K562 (cell line): ENCODE measurements around the gene SPATA16. TPM values are rescaled to one million over a fixed set of nuclear protein-coding genes. Genes with fewer than 3 reads are reported as not detected.

Experiments used
- ATAC-seq: fragments of 200-7000 bp; cut with Tn5 transposase; 3 replicates; pipeline ENCODE4 v1.9.1; 2020; ENCODE audit warnings: moderate library complexity
- BruUV-seq: library from RNA; stranded (reverse); fragments of 400-500 nt; replicated peaks from 2 replicates; lab custom pipeline; 2021; lab: Mats Ljungman, UMichigan
- CTCF ChIA-PET: fragments of 300-600 bp; formaldehyde crosslinking; extraction: SDS; loops from one replicate; lab custom pipeline; 2021; ENCODE audit warnings: low intra/inter-chr PET ratio; lab: Yijun Ruan, JAX
- POLR2A ChIA-PET: fragments of 300-600, 350-650 bp; sonication (Branson Sonifier 250); formaldehyde crosslinking; extraction: SDS; loops from one replicate; lab custom pipeline; 2021; ENCODE audit warnings: antibody characterized with exemption, inconsistent platforms; lab: Yijun Ruan, JAX
- DNase-seq, 4 experiments: peaks; one replicate each; pipeline versions ENCODE4 v3.0.0 to v3.0.0-alpha.2; 2011 to 2018; ENCODE audit warnings: low spot score in 3 of 4, mixed read lengths in 3 of 4; ENCODE audit errors: extremely low read depth in 1 of 4
- FAIRE-seq: peaks from 2 replicates; lab custom pipeline; 2011; peaks lifted over from hg19 to GRCh38; lab: Jason Lieb, UNC
- H2AFZ ChIP-seq: 2 replicates; pipeline ENCODE4 v1.6.0; 2011; ENCODE audit warnings: low read depth, low read length, control low read depth, inconsistent platforms
- H3K27ac ChIP-seq: fragments of 200-600 bp; 3 replicates; pipeline ENCODE4 v1.8.0; 2011; ENCODE audit warnings: low read depth, mild to moderate bottlenecking, control low read depth, inconsistent platforms, low read length, moderate library complexity, mixed read lengths; ENCODE audit errors: extremely low read depth
- H3K27me3 ChIP-seq, 2 experiments: fragments of 300-600 bp in 1 of 2; 2 replicates in 1 of 2; 3 replicates in 1 of 2; pipeline versions ENCODE4 v1.6.0 to v1.8.0; 2011; ENCODE audit warnings: inconsistent platforms in 2 of 2, low read length in 2 of 2, mild to moderate bottlenecking in 1 of 2, mixed read lengths in 1 of 2, moderate library complexity in 1 of 2; ENCODE audit not compliant: control insufficient read depth in 2 of 2, insufficient read depth in 2 of 2
- H3K36me3 ChIP-seq: fragments of 300-600 bp; 3 replicates; pipeline ENCODE4 v1.8.0; 2011; ENCODE audit warnings: mild to moderate bottlenecking, low read length, inconsistent platforms; ENCODE audit not compliant: control insufficient read depth, insufficient read depth
- H3K4me1 ChIP-seq, 2 experiments: fragments of 200-600 bp in 1 of 2; replicated peaks in 1 of 2; 2 replicates in 1 of 2; 3 replicates in 1 of 2; pipeline versions ENCODE4 v1.5.1 to v1.8.0; 2011; ENCODE audit warnings: inconsistent platforms in 2 of 2, low read length in 2 of 2, mild to moderate bottlenecking in 1 of 2, mixed read lengths in 1 of 2, moderate library complexity in 1 of 2; ENCODE audit not compliant: control insufficient read depth in 2 of 2, insufficient read depth in 2 of 2
- H3K4me2 ChIP-seq: 2 replicates; pipeline ENCODE4 v1.6.1; 2011; ENCODE audit warnings: low read length, control low read depth, inconsistent platforms, mixed read lengths; ENCODE audit not compliant: insufficient read depth
- H3K4me3 ChIP-seq: fragments of 200-600 bp; sonication (generic), shearing (Covaris generic); 2 replicates; pipeline ENCODE4 v1.5.1; 2016; ENCODE audit warnings: control low read depth, inconsistent platforms
- H3K79me2 ChIP-seq: fragments of 200-600 bp; 3 replicates; pipeline ENCODE4 v1.8.0; 2011; ENCODE audit warnings: low read length, inconsistent platforms; ENCODE audit not compliant: control insufficient read depth, insufficient read depth
- H3K9ac ChIP-seq, 2 experiments: 2 replicates each; pipeline versions ENCODE4 v1.6.0 to v1.6.1; 2011; ENCODE audit warnings: low read depth in 2 of 2, low read length in 2 of 2, control low read depth in 1 of 2, inconsistent platforms in 1 of 2, mild to moderate bottlenecking in 1 of 2, mixed read lengths in 1 of 2; ENCODE audit not compliant: insufficient read depth in 1 of 2
- H3K9me1 ChIP-seq: one replicate; pipeline ENCODE4 v1.6.0; 2011; ENCODE audit warnings: inconsistent platforms, mild to moderate bottlenecking, low read length, moderate library complexity; ENCODE audit not compliant: control insufficient read depth, insufficient read depth
- H3K9me3 ChIP-seq: replicated peaks from 2 replicates; pipeline ENCODE4 v1.5.1; 2011; ENCODE audit warnings: low read depth, low read length, inconsistent platforms; ENCODE audit not compliant: control insufficient read depth, insufficient read depth
- H4K20me1 ChIP-seq: replicated peaks from 2 replicates; pipeline ENCODE4 v1.6.1; 2011; ENCODE audit warnings: low read length, inconsistent platforms, mixed read lengths; ENCODE audit not compliant: control insufficient read depth, insufficient read depth
- BRF2 ChIP-seq: IDR thresholded peaks from 3 replicates; pipeline ENCODE4 v1.6.1; 2011; ENCODE audit warnings: borderline replicate concordance, mild to moderate bottlenecking; ENCODE audit not compliant: insufficient read length, insufficient read depth
- CCNT2 ChIP-seq: IDR thresholded peaks from 2 replicates; pipeline ENCODE4 v1.6.1; 2011; ENCODE audit warnings: borderline replicate concordance, low read depth, mild to moderate bottlenecking, moderate library complexity, mixed read lengths, low read length; ENCODE audit not compliant: insufficient read length; ENCODE audit errors: extremely low read depth
- FOXK1 ChIP-seq: sonication (generic); formaldehyde crosslinking; IDR thresholded peaks from 2 replicates; pipeline ENCODE4 v1.8.0; 2022; ENCODE audit warnings: missing genetic modification reagents, mild to moderate bottlenecking, borderline replicate concordance
- HDAC1 ChIP-seq, 2 experiments: fragments of 450-650 bp; IDR thresholded peaks; 2 replicates each; pipeline ENCODE4 v1.6.1; 2016 to 2017; ENCODE audit warnings: inconsistent platforms in 1 of 2, mild to moderate bottlenecking in 1 of 2, moderate library complexity in 1 of 2
- MBD2 ChIP-seq: sonication (generic); IDR thresholded peaks from 2 replicates; pipeline ENCODE4 v1.6.1; 2016; ENCODE audit warnings: low read depth, borderline replicate concordance
- MTF1 ChIP-seq: fragments of 250-450 bp; sonication (Bioruptor Pico); IDR thresholded peaks from 2 replicates; pipeline ENCODE4 v1.9.0; 2021; ENCODE audit warnings: moderate library complexity, mild to moderate bottlenecking, inconsistent platforms, borderline replicate concordance
- MXD1 ChIP-seq: fragments of 250-450 bp; sonication (Bioruptor Pico); IDR thresholded peaks from 2 replicates; pipeline ENCODE4 v1.8.0; 2021; ENCODE audit warnings: borderline replicate concordance, mild to moderate bottlenecking, moderate library complexity; ENCODE audit not compliant: poor library complexity, severe bottlenecking
- NCOA4 ChIP-seq: fragments of 450-650 bp; IDR thresholded peaks from 2 replicates; pipeline ENCODE4 v1.6.1; 2018; ENCODE audit warnings: mild to moderate bottlenecking; ENCODE audit not compliant: partially characterized antibody
- NFE2L1 ChIP-seq: fragments of 450-650 bp; IDR thresholded peaks from 2 replicates; pipeline ENCODE4 v1.6.1; 2016; ENCODE audit warnings: missing genetic modification characterization, low read depth, mild to moderate bottlenecking, missing compliant biosample characterization, moderate library complexity, borderline replicate concordance
- NFYB ChIP-seq: IDR thresholded peaks from 2 replicates; pipeline ENCODE4 v1.6.1; 2011; ENCODE audit warnings: mild to moderate bottlenecking, moderate library complexity; ENCODE audit not compliant: insufficient read length; ENCODE audit errors: extremely low read depth
- NR4A1 ChIP-seq, 2 experiments: fragments of 250-450 bp in 1 of 2; fragments of 450-650 bp in 1 of 2; sonication (Bioruptor Pico) in 1 of 2; IDR thresholded peaks; 2 replicates each; pipeline versions ENCODE4 v1.4.0 to v1.6.1; 2016 to 2020; ENCODE audit warnings: mild to moderate bottlenecking in 2 of 2, missing compliant biosample characterization in 1 of 2, missing genetic modification characterization in 1 of 2, moderate library complexity in 1 of 2
- RFX7 ChIP-seq: fragments of 250-450 bp; sonication (Bioruptor Pico); IDR thresholded peaks from 2 replicates; pipeline ENCODE4 v1.5.1; 2021; ENCODE audit warnings: mild to moderate bottlenecking
- STAG1 ChIP-seq: sonication (generic); formaldehyde crosslinking; IDR thresholded peaks from 2 replicates; pipeline ENCODE4 v1.5.0; 2020; ENCODE audit warnings: missing genetic modification reagents, borderline replicate concordance
- ZNF175 ChIP-seq: fragments of 200-800 bp; sonication (Bioruptor generic); IDR thresholded peaks from 2 replicates; pipeline ENCODE4 v1.6.1; 2016; ENCODE audit warnings: low read depth, mild to moderate bottlenecking, missing genetic modification characterization, missing compliant biosample characterization
- ZNF224 ChIP-seq: sonication (generic); formaldehyde crosslinking; IDR thresholded peaks from 2 replicates; pipeline ENCODE4 v1.8.0; 2022; ENCODE audit warnings: mild to moderate bottlenecking, missing genetic modification reagents
- ZNF395 ChIP-seq: fragments of 200-800 bp; sonication (Bioruptor generic); IDR thresholded peaks from 2 replicates; pipeline ENCODE4 v1.6.1; 2017; ENCODE audit warnings: missing genetic modification characterization, missing compliant biosample characterization
- WGBS: fragments of 100-300 bp; shearing (Covaris generic); methylation state at CpG from one replicate; pipeline ENCODE4 v1.1.6; 2016; ENCODE audit warnings: low coverage, mixed read lengths; ENCODE audit not compliant: insufficient coverage; ENCODE audit errors: missing lambda C conversion rate; 5-methylcytosine and 5-hydroxymethylcytosine counted together
- in situ Hi-C: fragments of 300-500 bp; cut with MboI; formaldehyde crosslinking; loops from 4 replicates; pipeline ENCODE4 v1.15.0; 2018; ENCODE audit warnings: inconsistent platforms, mixed read lengths
- intact Hi-C: fragments of 100-400 bp; cut with micrococcal nuclease; formaldehyde crosslinking; loops from 2 replicates; pipeline ENCODE4 v1.14.2; 2022
- polyA plus RNA-seq, 8 experiments: library from polyadenylated mRNA; depleted of rRNA in 4 of 8; stranded (reverse) in 5 of 8; unstranded in 3 of 8; fragments of >200 nt; fragmentation: Nextera tagmentation in 2 of 8; fragmentation: Illumina TruSeq in 1 of 8; extraction: Ambion mirVana in 2 of 8; extraction: Trizol in 1 of 8; gene quantifications; 2 replicates each; pipeline versions ENCODE4 v1.2.1 to v1.2.3, GENCODE V29; 2011 to 2014; ENCODE audit warnings: inconsistent platforms in 1 of 8, missing spikeins in 1 of 8
- total RNA-seq, 7 experiments: library from RNA; depleted of rRNA in 6 of 7; stranded (reverse); fragments of >200 nt in 6 of 7; fragmentation: Illumina TruSeq in 2 of 7; extraction: Trizol in 2 of 7; gene quantifications; 2 replicates each; pipeline versions ENCODE4 v1.2.1 to v1.2.3, GENCODE V29; 2011 to 2021; ENCODE audit warnings: low replicate concordance in 1 of 7

Gene SPATA16
- total and polyA plus RNA-seq, 9 of the 15 experiments (the other 6 are each of a cell fraction or from before 2014, with no cell fraction given) = not detected

GRCh38 chr3:172929451-172929850 is 211.6 kb downstream of the SPATA16 start (continued):
- no peak for TF ChIP-seq MTF1 (CRISPR knock-in tag)

GRCh38 chr3:172924546-172924945 is 216.5 kb downstream of the SPATA16 start:
- Histone ChIP-seq H3K36me3 (no peaks in the 10 kb centered on the region), H3K4me3 (no peak overlapping the region), H2AFZ (peak overlapping the region; percentile 56), H4K20me1 (no peaks in the 10 kb centered on the region), H3K27me3 (no peaks in the 10 kb centered on the region), H3K4me1 (peaks cover 0 to 5% of the 10 kb centered on the region in 2 experiments; a peak in 1 of 5 replicates), H3K9ac (no peak overlapping the region), H3K27ac (no peak overlapping the region), H3K4me2 (no peak overlapping the region), H3K9me3 (no peaks in the 10 kb centered on the region), H3K79me2 (no peaks in the 10 kb centered on the region), H3K9me1 (no peaks in the 10 kb centered on the region)
- ChIA-PET POLR2A (no interaction called here), CTCF (no interaction called here)
- ATAC-seq (no peak), DNase-seq (no peak), FAIRE-seq (no peak)
- BruUV-seq = no TSS peak
- intact Hi-C loops = no loop called here
- WGBS = 7% methylated on average over 3 of the region's 3 CpGs
- in situ Hi-C loops = no loop called here
- TF ChIP-seq NFYB (no peak), ZNF395 (CRISPR knock-in tag) (no peak), RFX7 (CRISPR knock-in tag) (no peak), STAG1 (CRISPR knock-in tag) (no peak), HDAC1 (IDR thresholded peaks at IDR 0.05) (no peak), NR4A1 (CRISPR knock-in tag; IDR thresholded peaks at IDR 0.05) (no peak), NR4A1 (tag; IDR thresholded peaks at IDR 0.05) (no peak), FOXK1 (CRISPR knock-in tag) (no peak), MBD2 (no peak), NCOA4 (no peak), MXD1 (CRISPR knock-in tag) (no peak), BRF2 (no peak), ZNF175 (no peak), ZNF224 (CRISPR knock-in tag) (no peak), NFE2L1 (tag) (no peak), CCNT2 (no peak)
